Measurements from ENCODE around the gene DNAH17.

- no peak for TF ChIP-seq POLR2AphosphoS5 (IDR thresholded peaks at IDR 0.05; ENCODE audit: insufficient read depth, low read depth, low read length)
- no peak for TF ChIP-seq CTCF (IDR thresholded peaks at IDR 0.05; ENCODE audit: extremely low read depth in 1 of 2, insufficient read depth in 1 of 2, low read depth in 1 of 2, low read length in 2 of 2)
Observed at GRCh38 chr17:78391051-78391431, 186.2 kb downstream of the DNAH17 start.

All from endothelial cell of umbilical vein (primary cell).